Gastrocnemius medialis (tissue), 4 donors: ENCODE data around the gene HSD17B7. TPM values are rescaled to one million over a fixed set of nuclear protein-coding genes. Genes with fewer than 3 reads are reported as not detected.

ENCODE experiments used
- ATAC-seq, 2 donors: fragments of 150-250 bp; one replicate each; pipeline ENCODE4 v1.9.1; 2016
- DNase-seq, 2 donors: peaks; one replicate each; pipeline ENCODE4 v3.0.0-alpha.2; 2019
- H3K27ac ChIP-seq, 4 donors: fragments of 200-600 bp; sonication (generic); 1 replicate in 1 of 4; 2 replicates in 3 of 4; pipeline ENCODE4 v1.5.1; 2016 to 2018; ENCODE audit warnings: mild to moderate bottlenecking in 2 of 4, moderate library complexity in 1 of 4
- H3K27me3 ChIP-seq, 3 donors: fragments of 200-600 bp; sonication (generic) in 2 of 3; 1 replicate in 1 of 3; 2 replicates in 2 of 3; pipeline versions ENCODE4 v1.5.1 to v1.6.0; 2016 to 2019; ENCODE audit warnings: mild to moderate bottlenecking in 1 of 3, moderate library complexity in 1 of 3
- H3K36me3 ChIP-seq, 2 donors: fragments of 200-600 bp; sonication (generic) in 1 of 2; one replicate each; pipeline ENCODE4 v1.5.1; 2017 to 2018
- H3K4me1 ChIP-seq, 2 donors: fragments of 200-600 bp; sonication (generic) in 1 of 2; one replicate each; pipeline ENCODE4 v1.5.1; 2016 to 2017; ENCODE audit warnings: mild to moderate bottlenecking in 2 of 2
- H3K4me3 ChIP-seq, 4 donors: fragments of 200-600 bp; sonication (generic) in 3 of 4; 1 replicate in 1 of 4; 2 replicates in 3 of 4; pipeline ENCODE4 v1.5.1; 2016 to 2019; ENCODE audit warnings: mild to moderate bottlenecking in 2 of 4
- H3K9me3 ChIP-seq, 3 donors: fragments of 200-600 bp; sonication (generic) in 2 of 3; 1 replicate in 1 of 3; 2 replicates in 2 of 3; pipeline ENCODE4 v1.5.1; 2016 to 2019
- POLR2A ChIP-seq, 2 donors: fragments of 450-650 bp; IDR thresholded peaks; one replicate each; pipeline ENCODE4 v1.6.1; 2017; ENCODE audit warnings: antibody characterized with exemption in 2 of 2, mild to moderate bottlenecking in 2 of 2, moderate library complexity in 2 of 2
- in situ Hi-C, 4 donors: fragments of 200-750 bp; cut with MboI; loops; one replicate each; pipeline versions ENCODE4 v1.15.0 to v1.8.0; 2017; ENCODE audit warnings: low sequenced_read_pairs in 4 of 4
- intact Hi-C: fragments of 100-400 bp; cut with DNase I; formaldehyde crosslinking; loops from one replicate; pipeline ENCODE4 v1.15.1; 2023; ENCODE audit warnings: low total_unique reads
- total RNA-seq, 4 donors: library from RNA; depleted of rRNA; stranded (reverse); fragments of >200 nt; gene quantifications; one replicate each; pipeline versions ENCODE4 v1.1.0 to v1.2.3, GENCODE V29; 2016
- TF ChIP-seq, protein P1 (sequence below), 5 experiments: fragments of 450-650 bp in 3 of 5; fragments of 200-600 bp in 2 of 5; sonication (generic) in 2 of 5; IDR thresholded peaks in 4 of 5; conservative IDR thresholded peaks in 1 of 5; 1 replicate in 4 of 5; 2 replicates in 1 of 5; pipeline ENCODE4 v1.5.1; 2016 to 2019; ENCODE audit warnings: antibody characterized with exemption in 5 of 5, mild to moderate bottlenecking in 3 of 5, moderate library complexity in 3 of 5

The HSD17B7 gene
- total RNA-seq, 4 donors from 2014 or later, result 0.87 to 3.3 (median 2.4) TPM

DNA sequence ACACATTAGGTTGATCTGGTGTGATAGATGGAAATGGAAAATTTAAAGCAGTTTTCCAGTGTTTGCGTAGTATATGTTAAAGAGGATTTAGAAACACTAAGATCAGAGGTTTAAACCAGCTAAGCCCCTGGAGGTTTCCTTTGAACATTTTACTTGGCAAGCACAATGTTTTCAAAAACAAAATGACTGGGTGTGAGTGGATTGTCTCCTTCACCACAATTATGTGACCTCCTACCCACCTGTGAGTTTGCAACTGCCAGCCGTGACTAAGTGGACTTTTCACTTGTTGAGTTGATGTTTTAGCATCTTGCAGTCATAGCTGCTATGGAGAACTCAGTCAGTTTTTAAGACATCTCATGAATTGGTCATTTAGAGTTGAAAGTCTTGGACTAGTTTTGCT, 65.8 kb downstream of the HSD17B7 start:
- H3K4me3 ChIP-seq, result no peak overlapping the region
- no peak for TF ChIP-seq POLR2A (IDR thresholded peaks at IDR 0.05)
- TF ChIP-seq, protein P1, sequence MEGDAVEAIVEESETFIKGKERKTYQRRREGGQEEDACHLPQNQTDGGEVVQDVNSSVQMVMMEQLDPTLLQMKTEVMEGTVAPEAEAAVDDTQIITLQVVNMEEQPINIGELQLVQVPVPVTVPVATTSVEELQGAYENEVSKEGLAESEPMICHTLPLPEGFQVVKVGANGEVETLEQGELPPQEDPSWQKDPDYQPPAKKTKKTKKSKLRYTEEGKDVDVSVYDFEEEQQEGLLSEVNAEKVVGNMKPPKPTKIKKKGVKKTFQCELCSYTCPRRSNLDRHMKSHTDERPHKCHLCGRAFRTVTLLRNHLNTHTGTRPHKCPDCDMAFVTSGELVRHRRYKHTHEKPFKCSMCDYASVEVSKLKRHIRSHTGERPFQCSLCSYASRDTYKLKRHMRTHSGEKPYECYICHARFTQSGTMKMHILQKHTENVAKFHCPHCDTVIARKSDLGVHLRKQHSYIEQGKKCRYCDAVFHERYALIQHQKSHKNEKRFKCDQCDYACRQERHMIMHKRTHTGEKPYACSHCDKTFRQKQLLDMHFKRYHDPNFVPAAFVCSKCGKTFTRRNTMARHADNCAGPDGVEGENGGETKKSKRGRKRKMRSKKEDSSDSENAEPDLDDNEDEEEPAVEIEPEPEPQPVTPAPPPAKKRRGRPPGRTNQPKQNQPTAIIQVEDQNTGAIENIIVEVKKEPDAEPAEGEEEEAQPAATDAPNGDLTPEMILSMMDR (IDR thresholded peaks at IDR 0.05 in 4 of 5, conservative IDR thresholded peaks at IDR 0.05 in 1 of 5), result no peak
- H3K9me3 ChIP-seq, result no peaks in the 10 kb centered on the region
- no peak for DNase-seq
- H3K27me3 ChIP-seq, result no peaks in the 10 kb centered on the region
- H3K36me3 ChIP-seq, result no peaks in the 10 kb centered on the region
- in situ Hi-C loops (loop anchor here in 2 of 4 donors (10.0 to 25.0 kb wide), 2 partner anchors 319 to 456 kb away; partner anchors contain the start of gene NUF2 (in 2 of the 2)), intact Hi-C loops (no loop called here)
- H3K4me1 ChIP-seq, result peaks cover 0 to 3% of the 10 kb centered on the region in 2 donors
- no peak overlapping the region for H3K27ac ChIP-seq
- no peak for ATAC-seq

DNA sequence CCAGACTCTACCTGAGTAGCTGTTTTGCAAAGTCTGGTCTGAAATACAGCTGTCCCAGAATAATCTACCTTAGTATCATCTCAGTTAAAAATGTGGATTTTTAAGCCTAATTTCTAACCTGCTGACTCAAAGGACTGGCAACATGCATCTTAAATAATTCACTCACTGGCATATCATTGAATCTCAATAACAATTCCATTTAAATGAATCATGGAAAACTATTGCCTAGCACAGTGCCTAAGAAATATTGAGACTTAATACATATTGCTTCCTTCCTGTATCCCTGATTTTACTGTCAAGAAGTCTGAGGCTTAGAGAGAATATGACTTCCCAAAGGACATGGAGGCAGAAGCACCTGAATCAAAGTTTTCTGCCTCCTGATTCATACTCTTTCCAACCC, 67.3 kb downstream of the HSD17B7 start:
- H3K36me3 ChIP-seq, result no peaks in the 10 kb centered on the region
- DNase-seq, result no peak
- no peak overlapping the region for H3K27ac ChIP-seq
- no peak overlapping the region for H3K4me3 ChIP-seq
- in situ Hi-C loops, result loop anchor here in 2 of 4 donors (10.0 to 25.0 kb wide), 2 partner anchors 317 to 454 kb away; partner anchors contain the start of gene NUF2 (in 2 of the 2)
- no peak for ATAC-seq
- H3K9me3 ChIP-seq, result no peaks in the 10 kb centered on the region
- peaks cover 0 to 6% of the 10 kb centered on the region in 2 donors for H3K4me1 ChIP-seq
- intact Hi-C loops, result no loop called here
- no peaks in the 10 kb centered on the region for H3K27me3 ChIP-seq
- TF ChIP-seq, protein P1 (IDR thresholded peaks at IDR 0.05 in 4 of 5, conservative IDR thresholded peaks at IDR 0.05 in 1 of 5), result no peak
- TF ChIP-seq POLR2A (IDR thresholded peaks at IDR 0.05), result no peak

DNA sequence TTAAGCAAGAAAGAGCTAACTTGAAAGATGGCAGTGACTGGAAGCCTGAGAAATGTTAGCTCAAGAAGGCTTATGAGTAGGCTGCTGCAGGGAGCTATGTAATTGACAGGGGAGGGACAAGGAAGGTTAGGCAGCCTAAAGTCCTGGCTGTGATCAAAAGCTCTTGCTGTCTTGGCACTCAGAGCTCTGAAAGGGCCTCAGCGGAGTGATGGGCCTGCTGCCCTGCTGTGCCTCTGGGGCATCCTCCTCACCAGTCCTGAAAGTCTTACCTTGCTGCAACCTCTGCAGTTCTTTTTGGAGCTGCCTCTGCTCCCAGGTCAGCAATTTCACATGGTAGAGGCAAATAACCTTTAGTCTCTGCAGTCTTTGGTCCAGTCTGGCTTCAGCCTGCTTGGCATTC, 68.7 kb downstream of the HSD17B7 start:
- no peak overlapping the region for H3K27ac ChIP-seq
- intact Hi-C loops, result no loop called here
- in situ Hi-C loops, result loop anchor here in 2 of 4 donors (10.0 to 25.0 kb wide), 2 partner anchors 316 to 453 kb away; partner anchors contain the start of gene NUF2 (in 2 of the 2)

DNA sequence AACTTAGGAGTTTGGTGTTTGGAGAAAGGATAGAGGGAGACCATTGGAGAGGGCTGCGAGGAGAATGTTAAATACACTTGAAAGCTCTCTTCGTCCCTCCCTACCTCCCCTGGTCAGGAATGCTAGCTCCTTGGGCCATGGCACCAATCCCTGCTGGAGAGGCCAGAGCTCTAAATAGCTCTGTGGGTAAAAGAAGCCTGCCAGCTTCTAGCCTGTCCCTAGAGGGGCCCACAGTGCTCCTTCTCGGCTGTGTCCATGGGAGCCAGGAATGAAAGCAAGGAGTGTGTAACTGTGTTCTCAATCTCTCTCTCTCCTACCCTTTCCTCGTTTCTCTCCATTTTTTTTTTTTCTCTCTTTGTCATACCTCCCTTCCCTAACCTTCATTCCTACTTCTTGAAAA, 70.6 kb downstream of the HSD17B7 start, which contains the start of gene CCDC190:
TSS of gene CCDC190 (minus strand) at position 75 of the 400 bp plus-strand sequence. CDS start 1,529 bp downstream, outside the sequence.
- intact Hi-C loops (no loop called here), in situ Hi-C loops (loop anchor here in 2 of 4 donors (25.0 kb wide), 1 partner anchor 451 kb away; the partner anchor contains the start of gene NUF2 (in 2 of the 2))
- ATAC-seq (peak in 1 of 2 donors; percentile 62), DNase-seq (no peak)
- Histone ChIP-seq H3K9me3 (no peaks in the 10 kb centered on the region), H3K4me3 (no peak within 1 kb of the TSS), H3K36me3 (no peaks in the 10 kb centered on the region), H3K27ac (peak within 1 kb of the TSS in 1 of 4 donors; percentile 13), H3K27me3 (no peaks in the 10 kb centered on the region), H3K4me1 (peaks cover 0 to 6% of the 10 kb centered on the region in 2 donors)
- no peak for TF ChIP-seq POLR2A (IDR thresholded peaks at IDR 0.05)
- TF ChIP-seq, protein P1 (IDR thresholded peaks at IDR 0.05 in 4 of 5, conservative IDR thresholded peaks at IDR 0.05 in 1 of 5), result no peak

More for the DNA sequence above, 68.7 kb downstream of the HSD17B7 start:
- H3K36me3 ChIP-seq, result no peaks in the 10 kb centered on the region
- no peak for TF ChIP-seq POLR2A (IDR thresholded peaks at IDR 0.05)
- TF ChIP-seq, protein P1 (IDR thresholded peaks at IDR 0.05 in 4 of 5, conservative IDR thresholded peaks at IDR 0.05 in 1 of 5), result no peak
- H3K4me3 ChIP-seq, result no peak overlapping the region
- no peaks in the 10 kb centered on the region for H3K27me3 ChIP-seq
- DNase-seq (no peak), ATAC-seq (no peak)
- no peaks in the 10 kb centered on the region for H3K9me3 ChIP-seq
- peaks cover 0 to 6% of the 10 kb centered on the region in 2 donors for H3K4me1 ChIP-seq
